Activated gamma-delta T cell (primary cell): ENCODE results near the gene DAZ1.
"Not testable (repeated sequence)": the region's sequence is repeated elsewhere in the genome, so short reads cannot be mapped to it uniquely, and the experiment has no call there.

Experiments
- DNase-seq: peaks from one replicate; lab custom pipeline; 2025; lab: John Stamatoyannopoulos, UW
- total RNA-seq, 2 donors: gene quantifications; one replicate each; lab custom pipeline; 2026; lab: John Stamatoyannopoulos, UW

The DAZ1 gene, protein sequence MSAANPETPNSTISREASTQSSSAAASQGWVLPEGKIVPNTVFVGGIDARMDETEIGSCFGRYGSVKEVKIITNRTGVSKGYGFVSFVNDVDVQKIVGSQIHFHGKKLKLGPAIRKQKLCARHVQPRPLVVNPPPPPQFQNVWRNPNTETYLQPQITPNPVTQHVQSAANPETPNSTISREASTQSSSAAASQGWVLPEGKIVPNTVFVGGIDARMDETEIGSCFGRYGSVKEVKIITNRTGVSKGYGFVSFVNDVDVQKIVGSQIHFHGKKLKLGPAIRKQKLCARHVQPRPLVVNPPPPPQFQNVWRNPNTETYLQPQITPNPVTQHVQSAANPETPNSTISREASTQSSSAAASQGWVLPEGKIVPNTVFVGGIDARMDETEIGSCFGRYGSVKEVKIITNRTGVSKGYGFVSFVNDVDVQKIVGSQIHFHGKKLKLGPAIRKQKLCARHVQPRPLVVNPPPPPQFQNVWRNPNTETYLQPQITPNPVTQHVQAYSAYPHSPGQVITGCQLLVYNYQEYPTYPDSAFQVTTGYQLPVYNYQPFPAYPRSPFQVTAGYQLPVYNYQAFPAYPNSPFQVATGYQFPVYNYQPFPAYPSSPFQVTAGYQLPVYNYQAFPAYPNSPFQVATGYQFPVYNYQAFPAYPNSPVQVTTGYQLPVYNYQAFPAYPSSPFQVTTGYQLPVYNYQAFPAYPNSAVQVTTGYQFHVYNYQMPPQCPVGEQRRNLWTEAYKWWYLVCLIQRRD
- 0 reads per million in 2 donors for total RNA-seq

DNA sequence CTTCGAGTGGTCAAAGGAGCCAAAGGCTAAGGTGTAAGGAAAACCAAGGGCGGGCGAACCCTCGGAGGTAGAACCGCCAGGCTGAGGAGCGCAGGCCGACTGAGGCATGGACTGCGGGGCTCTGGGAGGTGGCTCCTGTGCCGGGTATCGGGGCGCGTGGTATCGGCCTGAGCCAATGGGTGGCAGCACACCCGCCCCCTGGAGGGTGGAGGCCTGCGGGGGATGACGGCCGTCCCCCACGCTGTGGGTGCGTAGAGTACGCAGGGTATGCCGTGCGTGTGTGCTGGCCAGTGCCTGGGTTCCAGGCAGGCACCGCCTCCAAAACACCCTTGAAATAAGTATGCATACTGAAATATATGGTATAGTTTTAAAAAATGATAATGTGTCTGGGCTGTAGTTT lies at the start of gene DAZ1:
Gene DAZ1, minus strand, starts transcription at position 101 of the 400 bp plus-strand sequence. CDS start 208 bp downstream, outside the sequence.
- DNase-seq, result not testable (repeated sequence)

DNA sequence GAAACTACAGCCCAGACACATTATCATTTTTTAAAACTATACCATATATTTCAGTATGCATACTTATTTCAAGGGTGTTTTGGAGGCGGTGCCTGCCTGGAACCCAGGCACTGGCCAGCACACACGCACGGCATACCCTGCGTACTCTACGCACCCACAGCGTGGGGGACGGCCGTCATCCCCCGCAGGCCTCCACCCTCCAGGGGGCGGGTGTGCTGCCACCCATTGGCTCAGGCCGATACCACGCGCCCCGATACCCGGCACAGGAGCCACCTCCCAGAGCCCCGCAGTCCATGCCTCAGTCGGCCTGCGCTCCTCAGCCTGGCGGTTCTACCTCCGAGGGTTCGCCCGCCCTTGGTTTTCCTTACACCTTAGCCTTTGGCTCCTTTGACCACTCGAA lies 20.4 kb upstream of the DAZ1 start, which contains the start of gene DAZ2:
Gene DAZ2, plus strand, starts transcription at position 301 of the 400 bp plus-strand sequence. CDS start 208 bp downstream, outside the sequence.
- not testable (repeated sequence) for DNase-seq

DNA sequence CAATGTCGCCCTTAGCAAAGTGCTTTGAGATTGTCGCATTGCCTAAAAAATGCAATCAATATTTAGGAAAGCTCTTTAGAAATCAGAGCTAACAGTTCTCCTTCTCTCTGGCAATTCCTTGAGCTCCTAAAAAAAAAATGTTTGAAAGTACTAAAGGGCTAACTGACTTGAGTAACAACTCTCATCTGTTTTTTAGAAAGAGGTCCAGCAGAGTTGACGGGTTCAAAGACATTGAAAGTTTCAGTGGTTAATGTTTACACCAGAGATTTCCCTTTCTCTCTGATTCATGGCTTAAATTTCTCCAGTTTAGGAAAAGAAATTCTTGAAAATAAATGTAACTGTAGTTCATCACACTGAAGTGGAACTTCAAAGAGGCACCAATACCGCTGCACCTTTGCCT lies 11.9 kb upstream of the DAZ1 start:
- DNase-seq, result not testable (repeated sequence)

DNA sequence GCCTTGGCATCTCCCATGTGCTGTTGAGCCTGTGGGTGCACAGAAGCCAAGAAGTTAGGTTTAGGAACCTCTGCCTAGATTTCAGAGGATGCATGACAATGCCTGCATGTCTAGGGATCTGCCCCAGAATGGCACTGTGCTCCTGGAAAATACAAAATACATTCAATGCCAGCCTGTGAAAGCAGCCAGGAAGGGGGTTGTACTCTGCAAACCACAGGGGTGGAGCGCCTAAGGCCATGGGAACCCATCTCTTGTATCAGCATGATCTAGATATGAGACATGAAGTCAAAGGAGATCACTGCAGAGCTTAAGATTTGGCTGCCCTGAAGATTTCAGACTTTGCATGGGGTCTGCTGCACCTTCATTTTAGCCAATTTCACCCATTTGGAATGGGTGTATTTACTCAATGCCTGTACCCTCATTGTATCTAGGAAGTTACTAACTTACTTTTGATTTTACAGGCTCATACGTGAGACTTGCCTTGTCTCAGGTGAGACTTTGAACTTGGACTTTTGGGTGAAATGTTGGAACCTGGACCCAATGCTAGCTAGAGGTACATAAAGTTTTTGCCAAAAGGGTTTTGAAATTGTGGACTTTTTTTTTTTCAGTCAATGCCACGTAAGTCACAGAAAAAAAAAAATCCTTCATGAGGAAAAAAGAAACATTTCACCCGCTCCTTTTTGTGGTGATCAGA lies 11.1 kb upstream of the DAZ1 start:
- not testable (repeated sequence) for DNase-seq

DNA sequence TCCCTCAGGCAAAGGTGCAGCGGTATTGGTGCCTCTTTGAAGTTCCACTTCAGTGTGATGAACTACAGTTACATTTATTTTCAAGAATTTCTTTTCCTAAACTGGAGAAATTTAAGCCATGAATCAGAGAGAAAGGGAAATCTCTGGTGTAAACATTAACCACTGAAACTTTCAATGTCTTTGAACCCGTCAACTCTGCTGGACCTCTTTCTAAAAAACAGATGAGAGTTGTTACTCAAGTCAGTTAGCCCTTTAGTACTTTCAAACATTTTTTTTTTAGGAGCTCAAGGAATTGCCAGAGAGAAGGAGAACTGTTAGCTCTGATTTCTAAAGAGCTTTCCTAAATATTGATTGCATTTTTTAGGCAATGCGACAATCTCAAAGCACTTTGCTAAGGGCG lies 8.6 kb upstream of the DAZ1 start:
- not testable (repeated sequence) for DNase-seq
